PC-9 (cell line): ENCODE results near the gene PLS3. TPM values are rescaled to one million over a fixed set of nuclear protein-coding genes. Genes with fewer than 3 reads are reported as not detected.
A peak's percentile ranks its signal among the peaks of the same experiment; 100 is the strongest.

Experiments
- BruUV-seq: library from RNA; stranded (reverse); fragments of 400-500 nt; replicated peaks from 2 replicates; lab custom pipeline; 2021; lab: Mats Ljungman, UMichigan
- CTCF ChIA-PET: fragments of 300-600 bp; sonication (Branson Sonifier 250); formaldehyde crosslinking; loops from one replicate; lab custom pipeline; 2022; ENCODE audit warnings: antibody characterized with exemption; lab: Charles Lee
- POLR2A ChIA-PET: fragments of 300-600 bp; sonication (Branson Sonifier 250); formaldehyde crosslinking; loops from one replicate; lab custom pipeline; 2022; ENCODE audit warnings: antibody characterized with exemption; ENCODE audit not compliant: unreplicated experiment; lab: Charles Lee
- DNase-seq, 2 experiments: peaks; one replicate each; pipeline versions ENCODE4 v3.0.0 to v3.0.0-alpha.2; 2015 to 2022; ENCODE audit warnings: mixed read lengths in 1 of 2
- H2AFZ ChIP-seq: fragments of 200-600 bp; sonication (generic); 2 replicates; pipeline ENCODE4 v1.8.1; 2017; ENCODE audit warnings: antibody characterized with exemption
- H3F3A ChIP-seq: fragments of 200-600 bp; sonication (generic); 2 replicates; pipeline ENCODE4 v1.8.1; 2017; ENCODE audit warnings: antibody characterized with exemption, mild to moderate bottlenecking, low read depth; ENCODE audit not compliant: insufficient read depth
- H3K27ac ChIP-seq: fragments of 200-600 bp; sonication (generic); 2 replicates; pipeline ENCODE4 v1.6.1; 2016; ENCODE audit warnings: mixed run types
- H3K27me3 ChIP-seq: fragments of 200-600 bp; sonication (generic); 2 replicates; pipeline ENCODE4 v1.6.1; 2016; ENCODE audit warnings: low read depth, mixed run types; ENCODE audit not compliant: insufficient read depth
- H3K36me3 ChIP-seq: fragments of 200-600 bp; sonication (generic); 2 replicates; pipeline ENCODE4 v1.6.1; 2016; ENCODE audit warnings: low read depth, mixed run types
- H3K4me1 ChIP-seq: fragments of 200-600 bp; sonication (generic); replicated peaks from 2 replicates; pipeline ENCODE4 v1.6.1; 2016; ENCODE audit warnings: mixed run types; ENCODE audit not compliant: insufficient read depth
- H3K4me2 ChIP-seq: fragments of 200-600 bp; sonication (generic); 2 replicates; pipeline ENCODE4 v1.6.1; 2017; ENCODE audit warnings: mixed run types
- H3K4me3 ChIP-seq: fragments of 200-600 bp; sonication (generic); 2 replicates; pipeline ENCODE4 v1.6.1; 2016; ENCODE audit warnings: mixed run types
- H3K79me2 ChIP-seq: fragments of 200-600 bp; sonication (generic); 2 replicates; pipeline ENCODE4 v1.6.1; 2017; ENCODE audit warnings: low read depth, mixed run types
- H3K9me2 ChIP-seq: fragments of 200-600 bp; sonication (generic); 2 replicates; pipeline ENCODE4 v1.8.1; 2017; ENCODE audit warnings: mild to moderate bottlenecking; ENCODE audit not compliant: insufficient read depth
- H3K9me3 ChIP-seq: fragments of 200-600 bp; sonication (generic); 2 replicates; pipeline ENCODE4 v1.8.1; 2016; ENCODE audit warnings: low read depth; ENCODE audit not compliant: insufficient read depth
- H4K20me1 ChIP-seq: fragments of 200-600 bp; sonication (generic); 2 replicates; pipeline ENCODE4 v1.8.1; 2017; ENCODE audit not compliant: insufficient read depth
- CTCF ChIP-seq: fragments of 200-600 bp; sonication (generic); conservative IDR thresholded peaks from 2 replicates; pipeline ENCODE4 v1.6.1; 2017; ENCODE audit warnings: mixed run types, antibody characterized with exemption, mild to moderate bottlenecking, moderate library complexity
- EZH2 ChIP-seq: fragments of 200-600 bp; sonication (generic); IDR thresholded peaks from 2 replicates; pipeline ENCODE4 v1.8.0; 2017; ENCODE audit warnings: antibody characterized with exemption, low read depth
- intact Hi-C: fragments of 100-400 bp; cut with micrococcal nuclease; formaldehyde crosslinking; loops from one replicate; pipeline ENCODE4 v1.10.0; 2022; ENCODE audit not compliant: unreplicated experiment
- total RNA-seq: library from RNA; stranded (reverse); gene quantifications from 2 replicates; pipeline ENCODE4 v1.2.3, GENCODE V29; 2021

Gene PLS3
- total RNA-seq, 1 experiment from 2014 or later: 257 TPM

- no peaks in the 10 kb centered on the region for H3K9me2 ChIP-seq
- no TSS peak for BruUV-seq
- intact Hi-C loops: no loop called here
- ChIA-PET POLR2A (interaction anchor here (0.7 kb wide), 1 partner anchor 11 kb away, joined by 4 read pairs; no protein-coding TSS in a partner anchor), CTCF (no interaction called here)
- TF ChIP-seq CTCF: no peak
- no peak for TF ChIP-seq EZH2
- peaks cover 6% of the 10 kb centered on the region for H3K36me3 ChIP-seq
- peak overlapping the region; percentile 61 for H3K27ac ChIP-seq
- no peaks in the 10 kb centered on the region for H3K9me3 ChIP-seq
- no peak overlapping the region for H3K4me3 ChIP-seq
- peak overlapping the region; percentile 33; the same call in 1 of the 2 replicates for H3K4me2 ChIP-seq
- H2AFZ ChIP-seq: no peak overlapping the region
- H3K4me1 ChIP-seq: peaks cover 27% of the 10 kb centered on the region
- H3K27me3 ChIP-seq: no peaks in the 10 kb centered on the region
- peaks cover 10% of the 10 kb centered on the region; the same call in 1 of the 2 replicates for H3F3A ChIP-seq
- H3K79me2 ChIP-seq: peaks cover 37% of the 10 kb centered on the region
- H4K20me1 ChIP-seq: no peaks in the 10 kb centered on the region
- DNase-seq: no peak
These were observed 42.6 kb downstream of the PLS3 start for GRCh38 chrX:115603534-115604074.

- no peak for TF ChIP-seq CTCF
- TF ChIP-seq EZH2: no peak
- POLR2A ChIA-PET: interaction anchor here (1.0 kb wide), 2 partner anchors 8 to 35 kb away, joined by 3 to 5 read pairs; no protein-coding TSS in a partner anchor
- intact Hi-C loops: loop anchor here (1.0 to 2.0 kb wide), 3 partner anchors 10 to 46 kb away; partner anchors contain the start of gene PLS3
These were observed 45.9 kb downstream of the PLS3 start for GRCh38 chrX:115606861-115607260.

GRCh38 chrX:115609621-115610020 lies 48.6 kb downstream of the PLS3 start:
- TF ChIP-seq EZH2 (no peak), CTCF (no peak)
- intact Hi-C loops: no loop called here
- Histone ChIP-seq H3K4me3 (no peak overlapping the region), H3K27me3 (no peaks in the 10 kb centered on the region), H3K9me2 (no peaks in the 10 kb centered on the region), H3K36me3 (0 out of 2 replicates have a peak, but pooled peaks cover 28% of the 10 kb centered on the region), H2AFZ (no peak overlapping the region), H3K27ac (no peak overlapping the region), H3K79me2 (peaks cover 12% of the 10 kb centered on the region), H3K4me1 (peaks cover 14% of the 10 kb centered on the region), H3F3A (peaks cover 6% of the 10 kb centered on the region; the same call in 1 of the 2 replicates), H4K20me1 (no peaks in the 10 kb centered on the region), H3K9me3 (no peaks in the 10 kb centered on the region), H3K4me2 (no peak overlapping the region)
- no peak for DNase-seq
- ChIA-PET CTCF (no interaction called here), POLR2A (no interaction called here)
- no TSS peak for BruUV-seq

More at GRCh38 chrX:115606861-115607260, 45.9 kb downstream of the PLS3 start:
- Histone ChIP-seq H3K4me2 (no peak overlapping the region), H3K4me1 (peaks cover 25% of the 10 kb centered on the region), H3K36me3 (peaks cover 21% of the 10 kb centered on the region), H4K20me1 (no peaks in the 10 kb centered on the region), H2AFZ (no peak overlapping the region), H3K4me3 (no peak overlapping the region), H3K9me3 (no peaks in the 10 kb centered on the region), H3F3A (peaks cover 10% of the 10 kb centered on the region; the same call in 1 of the 2 replicates), H3K79me2 (peaks cover 29% of the 10 kb centered on the region), H3K27ac (peak overlapping the region; percentile 28; the same call in 1 of the 2 replicates), H3K9me2 (no peaks in the 10 kb centered on the region), H3K27me3 (no peaks in the 10 kb centered on the region)
- BruUV-seq: no TSS peak
- CTCF ChIA-PET: no interaction called here
- peak in 1 of 2 experiments; percentile 44 for DNase-seq
